Esophagus muscularis mucosa (tissue), 4 donors: ENCODE measurements around the gene CYP1B1.

ENCODE experiments used
- EP300 ChIP-seq: sonication (generic); formaldehyde crosslinking; IDR thresholded peaks from one replicate; pipeline ENCODE4 v1.6.1; 2017; ENCODE audit warnings: antibody characterized with exemption
- POLR2A ChIP-seq: fragments of 450-650 bp; IDR thresholded peaks from one replicate; pipeline ENCODE4 v1.6.1; 2017; ENCODE audit warnings: antibody characterized with exemption, moderate library complexity, mild to moderate bottlenecking, low read depth
- POLR2AphosphoS5 ChIP-seq, 2 donors: sonication (generic); formaldehyde crosslinking; IDR thresholded peaks; one replicate each; pipeline ENCODE4 v1.6.1; 2017; ENCODE audit warnings: antibody characterized with exemption in 2 of 2
- TF ChIP-seq, protein P1 (sequence below), 3 experiments: fragments of 200-600 bp in 2 of 3; fragments of 450-650 bp in 1 of 3; sonication (generic) in 2 of 3; IDR thresholded peaks; one replicate each; pipeline ENCODE4 v1.5.1; 2017 to 2019; ENCODE audit warnings: antibody characterized with exemption in 3 of 3, mild to moderate bottlenecking in 2 of 3, moderate library complexity in 1 of 3

DNA sequence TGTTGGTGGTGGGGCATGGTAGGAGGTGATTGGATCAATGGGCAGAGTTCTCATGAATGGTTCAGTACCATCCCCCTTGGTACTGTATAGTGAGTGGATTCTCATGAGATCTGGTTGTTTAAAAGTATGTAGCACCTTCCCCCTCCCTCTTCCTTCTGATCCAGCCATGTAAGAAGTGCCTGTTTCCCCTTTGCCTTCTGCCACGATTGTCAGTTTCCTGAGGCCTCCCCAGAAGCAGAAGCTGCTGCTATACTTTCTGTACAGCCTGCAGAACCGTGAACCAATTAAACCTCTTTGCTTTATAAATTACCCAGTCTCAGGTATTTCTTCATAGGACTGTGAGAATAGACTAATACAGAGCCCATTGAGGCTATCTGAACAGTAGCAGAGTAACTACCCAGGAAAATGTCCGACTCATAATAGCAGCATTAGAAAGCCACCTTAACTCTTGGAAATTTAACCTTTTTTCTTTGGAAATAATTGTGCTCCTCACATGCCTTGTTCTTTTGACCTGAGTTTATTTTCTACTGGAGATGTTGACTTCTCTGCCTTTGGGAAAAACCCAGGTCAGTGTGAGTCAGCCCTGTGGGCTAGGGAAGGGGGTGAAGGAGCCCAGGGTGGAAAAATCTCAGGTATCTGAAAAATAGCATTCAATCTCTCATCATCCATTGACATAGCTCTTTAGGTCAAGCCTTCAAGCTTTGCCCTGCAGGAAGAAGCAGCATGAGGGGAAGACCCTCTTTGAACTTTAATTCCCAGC is 18.1 kb downstream of the CYP1B1 start:
- no peak for TF ChIP-seq POLR2A
- TF ChIP-seq, protein P1, sequence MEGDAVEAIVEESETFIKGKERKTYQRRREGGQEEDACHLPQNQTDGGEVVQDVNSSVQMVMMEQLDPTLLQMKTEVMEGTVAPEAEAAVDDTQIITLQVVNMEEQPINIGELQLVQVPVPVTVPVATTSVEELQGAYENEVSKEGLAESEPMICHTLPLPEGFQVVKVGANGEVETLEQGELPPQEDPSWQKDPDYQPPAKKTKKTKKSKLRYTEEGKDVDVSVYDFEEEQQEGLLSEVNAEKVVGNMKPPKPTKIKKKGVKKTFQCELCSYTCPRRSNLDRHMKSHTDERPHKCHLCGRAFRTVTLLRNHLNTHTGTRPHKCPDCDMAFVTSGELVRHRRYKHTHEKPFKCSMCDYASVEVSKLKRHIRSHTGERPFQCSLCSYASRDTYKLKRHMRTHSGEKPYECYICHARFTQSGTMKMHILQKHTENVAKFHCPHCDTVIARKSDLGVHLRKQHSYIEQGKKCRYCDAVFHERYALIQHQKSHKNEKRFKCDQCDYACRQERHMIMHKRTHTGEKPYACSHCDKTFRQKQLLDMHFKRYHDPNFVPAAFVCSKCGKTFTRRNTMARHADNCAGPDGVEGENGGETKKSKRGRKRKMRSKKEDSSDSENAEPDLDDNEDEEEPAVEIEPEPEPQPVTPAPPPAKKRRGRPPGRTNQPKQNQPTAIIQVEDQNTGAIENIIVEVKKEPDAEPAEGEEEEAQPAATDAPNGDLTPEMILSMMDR (IDR thresholded peaks at IDR 0.05): no peak
- TF ChIP-seq EP300: no peak
- no peak for TF ChIP-seq POLR2AphosphoS5 (IDR thresholded peaks at IDR 0.05)
